IPS-18a (cell line): ENCODE results near the gene POU2F3.

Experiments
- H3K27ac ChIP-seq: one replicate; pipeline ENCODE4 v1.5.1; 2013; ENCODE audit warnings: low read length
- H3K27me3 ChIP-seq: one replicate; pipeline ENCODE4 v1.6.1; 2013; ENCODE audit warnings: mild to moderate bottlenecking, low read length; ENCODE audit not compliant: control insufficient read depth, insufficient read depth
- H3K36me3 ChIP-seq: one replicate; pipeline ENCODE4 v1.6.1; 2013; ENCODE audit warnings: low read depth, low read length; ENCODE audit not compliant: control insufficient read depth
- H3K4me1 ChIP-seq: one replicate; pipeline ENCODE4 v1.6.1; 2013; ENCODE audit warnings: low read depth, low read length; ENCODE audit not compliant: control insufficient read depth
- H3K4me3 ChIP-seq: one replicate; pipeline ENCODE4 v1.5.1; 2013; ENCODE audit warnings: low read length
- H3K9ac ChIP-seq: one replicate; pipeline ENCODE4 v1.6.1; 2013; ENCODE audit warnings: mild to moderate bottlenecking, low read length, moderate library complexity
- H3K9me3 ChIP-seq: one replicate; pipeline ENCODE4 v1.6.1; 2013; ENCODE audit warnings: low read depth, low read length; ENCODE audit not compliant: control insufficient read depth

POU2F3 gene

GRCh38 chr11:120221115-120221752 lies 18.7 kb upstream of the POU2F3 start:
- Histone ChIP-seq H3K9me3 (no peaks in the 10 kb centered on the region), H3K27ac (no peak overlapping the region), H3K4me3 (no peak overlapping the region), H3K4me1 (peaks cover 12% of the 10 kb centered on the region), H3K9ac (no peak overlapping the region), H3K27me3 (peaks cover 26% of the 10 kb centered on the region), H3K36me3 (no peaks in the 10 kb centered on the region)

DNA sequence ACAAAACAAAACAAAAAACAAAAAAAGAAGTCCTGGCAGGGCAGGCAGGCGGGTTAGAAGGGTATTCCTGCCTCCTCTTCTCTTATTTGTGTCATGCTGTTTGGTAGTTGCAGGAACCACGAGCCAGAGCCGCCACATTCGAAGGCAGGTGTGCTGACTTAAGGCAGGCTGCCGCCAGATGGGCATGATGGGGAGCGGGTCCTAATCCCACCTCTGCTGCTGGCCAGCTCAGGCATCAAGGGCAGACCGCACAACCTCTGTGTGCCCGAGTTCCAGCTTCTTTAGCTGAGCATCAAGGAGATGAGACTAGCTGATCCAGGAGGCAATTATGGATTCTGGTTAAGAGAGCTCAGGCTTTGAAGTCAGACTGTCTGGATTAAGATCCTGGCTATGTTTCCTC lies 17.0 kb upstream of the POU2F3 start:
- Histone ChIP-seq H3K27me3 (peaks cover 18% of the 10 kb centered on the region), H3K9me3 (no peaks in the 10 kb centered on the region), H3K27ac (no peak overlapping the region), H3K4me3 (no peak overlapping the region), H3K36me3 (no peaks in the 10 kb centered on the region), H3K4me1 (peaks cover 12% of the 10 kb centered on the region), H3K9ac (no peak overlapping the region)

DNA sequence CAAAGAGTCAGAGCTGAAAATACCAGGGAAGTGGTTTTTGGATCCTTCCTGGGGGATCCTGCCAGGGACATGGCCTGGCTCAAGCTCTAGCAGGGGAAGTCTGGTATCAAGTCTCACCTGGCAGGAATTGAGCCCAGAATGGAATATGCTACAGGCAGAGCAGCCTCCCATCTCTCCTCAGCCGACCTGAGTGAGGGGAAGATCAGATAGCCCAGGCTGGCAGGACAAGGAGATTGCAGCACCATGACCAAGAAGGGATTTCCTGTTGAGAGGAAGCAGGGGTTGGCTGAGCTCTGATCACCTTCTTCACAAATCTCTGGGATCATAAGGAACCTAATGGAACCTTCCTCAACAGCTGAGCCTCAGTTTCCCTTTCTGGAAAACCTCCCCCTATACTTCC lies 16.1 kb upstream of the POU2F3 start:
- H3K27me3 ChIP-seq = peaks cover 18% of the 10 kb centered on the region
- no peaks in the 10 kb centered on the region for H3K9me3 ChIP-seq
- H3K9ac ChIP-seq = no peak overlapping the region
- H3K27ac ChIP-seq = no peak overlapping the region
- H3K36me3 ChIP-seq = no peaks in the 10 kb centered on the region
- H3K4me3 ChIP-seq = no peak overlapping the region
- H3K4me1 ChIP-seq = peaks cover 12% of the 10 kb centered on the region

DNA sequence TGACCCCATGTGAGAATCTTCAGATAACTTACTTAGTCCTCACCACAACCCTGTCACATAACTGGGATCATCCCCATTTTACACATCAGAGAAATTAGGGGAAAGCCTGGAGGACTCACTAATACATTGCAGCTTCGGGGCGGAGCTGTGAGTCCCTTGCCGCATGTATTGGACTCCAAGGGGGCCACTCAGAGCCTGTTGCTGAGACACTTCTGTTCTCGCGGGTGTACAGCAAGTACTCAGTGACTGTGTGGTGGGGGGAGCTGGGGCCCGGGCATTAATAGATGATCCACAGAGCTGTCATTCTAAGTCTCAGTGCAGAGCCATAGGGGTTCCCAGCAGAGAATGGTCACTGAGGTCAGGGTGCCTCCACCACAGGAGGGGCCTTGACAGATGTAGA lies 15.6 kb upstream of the POU2F3 start:
- peaks cover 16% of the 10 kb centered on the region for H3K27me3 ChIP-seq
- H3K4me1 ChIP-seq = peaks cover 12% of the 10 kb centered on the region
- H3K4me3 ChIP-seq = no peak overlapping the region
- no peaks in the 10 kb centered on the region for H3K36me3 ChIP-seq
- no peak overlapping the region for H3K27ac ChIP-seq
- no peaks in the 10 kb centered on the region for H3K9me3 ChIP-seq
- no peak overlapping the region for H3K9ac ChIP-seq

DNA sequence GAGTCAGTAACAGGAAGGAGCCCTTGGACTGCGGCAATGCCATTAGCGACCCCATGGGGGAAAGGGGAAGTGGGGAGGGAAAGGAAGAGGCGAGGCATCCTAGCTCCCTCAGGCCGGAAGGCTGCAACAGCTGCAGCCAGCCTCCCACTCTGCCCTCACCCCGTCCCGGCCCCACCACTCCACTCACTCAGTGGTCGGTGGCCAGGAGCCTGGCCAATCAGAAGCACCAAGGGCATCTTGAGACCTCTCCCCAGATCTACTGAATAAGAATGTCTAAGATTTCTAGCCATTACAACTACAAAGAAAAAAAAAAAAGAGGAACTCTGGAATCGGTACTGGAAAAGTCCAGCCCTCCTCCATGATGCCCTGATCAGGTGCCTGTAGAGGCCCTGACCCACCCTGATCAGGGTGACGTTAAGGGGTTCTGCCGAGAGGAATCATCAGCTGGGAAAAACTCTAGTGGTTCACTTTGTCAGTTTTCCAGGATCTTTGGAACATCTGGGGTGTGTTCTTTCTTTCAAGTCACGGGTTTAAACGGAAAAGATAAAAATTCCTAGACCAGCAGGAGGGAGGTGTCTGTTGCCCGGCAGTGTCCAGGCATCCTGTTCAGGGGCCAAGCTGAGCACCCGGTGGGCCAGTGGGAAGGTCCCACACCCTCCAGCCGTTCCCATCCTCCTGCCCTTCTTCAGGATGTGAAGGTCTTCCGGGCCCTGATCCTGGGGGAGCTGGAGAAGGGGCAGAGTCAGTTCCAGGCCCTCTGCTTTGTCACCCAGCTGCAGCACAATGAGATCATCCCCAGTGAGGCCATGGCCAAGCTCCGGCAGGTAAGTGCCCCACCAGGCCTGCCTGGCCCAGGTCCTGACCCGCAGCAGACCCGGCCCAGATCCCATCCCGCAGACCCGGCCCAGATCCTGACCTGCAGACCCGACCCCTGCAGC lies 14.7 kb upstream of the POU2F3 start:
- Histone ChIP-seq H3K36me3 (no peaks in the 10 kb centered on the region), H3K27ac (no peak overlapping the region), H3K9me3 (no peaks in the 10 kb centered on the region), H3K4me3 (no peak overlapping the region), H3K4me1 (peaks cover 10% of the 10 kb centered on the region), H3K27me3 (peaks cover 7% of the 10 kb centered on the region), H3K9ac (no peak overlapping the region)

DNA sequence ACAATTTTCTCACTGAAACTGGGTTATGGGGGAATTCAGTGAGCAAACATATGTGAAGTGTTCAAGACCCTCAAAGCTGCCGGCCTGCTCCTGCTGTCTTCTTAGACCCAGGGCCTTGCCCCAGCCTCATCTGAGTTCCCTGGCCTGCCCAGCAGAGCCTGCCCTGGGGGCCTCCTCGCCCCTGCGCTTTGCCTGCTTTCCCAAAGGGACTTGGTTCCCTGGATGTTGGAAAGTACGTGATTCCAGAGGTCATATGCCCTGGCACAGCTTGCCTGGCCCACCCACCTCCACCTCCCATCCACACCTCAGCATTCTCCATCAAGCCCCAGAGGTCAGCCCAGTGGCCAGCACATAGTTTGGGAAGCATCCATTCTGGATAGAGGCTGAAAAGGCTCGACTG lies 13.7 kb upstream of the POU2F3 start:
- Histone ChIP-seq H3K27me3 (peaks cover 6% of the 10 kb centered on the region), H3K4me3 (no peak overlapping the region), H3K9me3 (no peaks in the 10 kb centered on the region), H3K27ac (no peak overlapping the region), H3K4me1 (peaks cover 9% of the 10 kb centered on the region), H3K36me3 (no peaks in the 10 kb centered on the region), H3K9ac (no peak overlapping the region)

GRCh38 chr11:120226714-120227113 lies 13.2 kb upstream of the POU2F3 start:
- Histone ChIP-seq H3K9me3 (no peaks in the 10 kb centered on the region), H3K27me3 (peaks cover 6% of the 10 kb centered on the region), H3K4me1 (peaks cover 9% of the 10 kb centered on the region), H3K27ac (no peak overlapping the region), H3K4me3 (no peak overlapping the region), H3K36me3 (no peaks in the 10 kb centered on the region), H3K9ac (no peak overlapping the region)

DNA sequence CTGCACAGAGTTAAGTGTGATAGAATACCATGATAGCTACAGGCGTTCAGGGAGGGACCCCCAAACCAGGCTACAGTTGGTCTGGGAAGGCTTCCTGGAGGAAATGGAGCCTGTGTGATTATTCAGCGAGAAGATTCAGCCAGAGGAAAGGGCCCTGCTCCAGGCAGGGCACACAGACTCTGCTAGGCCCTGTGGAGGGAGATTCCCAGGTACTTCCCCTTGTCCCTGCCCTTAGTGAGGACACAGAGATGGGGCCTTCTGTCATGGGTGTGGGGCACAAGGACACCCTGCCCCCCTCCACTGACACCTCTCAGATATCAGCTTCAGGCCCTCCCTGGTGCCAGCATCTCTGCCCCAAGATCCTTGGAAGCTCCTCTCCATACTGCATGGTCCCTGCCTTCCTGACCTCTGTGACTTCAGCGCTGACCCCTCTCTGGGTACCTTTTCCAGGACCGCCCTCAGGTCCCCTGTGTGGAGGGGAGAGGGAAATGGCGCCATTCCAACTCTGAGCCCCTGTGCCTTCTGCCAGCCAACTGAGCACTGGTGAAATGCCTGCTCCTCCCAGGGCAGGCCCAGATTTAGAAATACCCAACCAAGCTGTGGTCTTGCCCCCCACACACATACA lies 12.6 kb upstream of the POU2F3 start:
- peaks cover 6% of the 10 kb centered on the region for H3K27me3 ChIP-seq
- H3K4me1 ChIP-seq = peaks cover 9% of the 10 kb centered on the region
- H3K4me3 ChIP-seq = no peak overlapping the region
- H3K9me3 ChIP-seq = no peaks in the 10 kb centered on the region
- H3K9ac ChIP-seq = no peak overlapping the region
- H3K27ac ChIP-seq = no peak overlapping the region
- no peaks in the 10 kb centered on the region for H3K36me3 ChIP-seq

GRCh38 chr11:120228794-120229384 lies 11.1 kb upstream of the POU2F3 start:
- no peaks in the 10 kb centered on the region for H3K9me3 ChIP-seq
- no peak overlapping the region for H3K9ac ChIP-seq
- peaks cover 9% of the 10 kb centered on the region for H3K4me1 ChIP-seq
- H3K27ac ChIP-seq = no peak overlapping the region
- no peak overlapping the region for H3K4me3 ChIP-seq
- no peaks in the 10 kb centered on the region for H3K36me3 ChIP-seq
- H3K27me3 ChIP-seq = peaks cover 3% of the 10 kb centered on the region

DNA sequence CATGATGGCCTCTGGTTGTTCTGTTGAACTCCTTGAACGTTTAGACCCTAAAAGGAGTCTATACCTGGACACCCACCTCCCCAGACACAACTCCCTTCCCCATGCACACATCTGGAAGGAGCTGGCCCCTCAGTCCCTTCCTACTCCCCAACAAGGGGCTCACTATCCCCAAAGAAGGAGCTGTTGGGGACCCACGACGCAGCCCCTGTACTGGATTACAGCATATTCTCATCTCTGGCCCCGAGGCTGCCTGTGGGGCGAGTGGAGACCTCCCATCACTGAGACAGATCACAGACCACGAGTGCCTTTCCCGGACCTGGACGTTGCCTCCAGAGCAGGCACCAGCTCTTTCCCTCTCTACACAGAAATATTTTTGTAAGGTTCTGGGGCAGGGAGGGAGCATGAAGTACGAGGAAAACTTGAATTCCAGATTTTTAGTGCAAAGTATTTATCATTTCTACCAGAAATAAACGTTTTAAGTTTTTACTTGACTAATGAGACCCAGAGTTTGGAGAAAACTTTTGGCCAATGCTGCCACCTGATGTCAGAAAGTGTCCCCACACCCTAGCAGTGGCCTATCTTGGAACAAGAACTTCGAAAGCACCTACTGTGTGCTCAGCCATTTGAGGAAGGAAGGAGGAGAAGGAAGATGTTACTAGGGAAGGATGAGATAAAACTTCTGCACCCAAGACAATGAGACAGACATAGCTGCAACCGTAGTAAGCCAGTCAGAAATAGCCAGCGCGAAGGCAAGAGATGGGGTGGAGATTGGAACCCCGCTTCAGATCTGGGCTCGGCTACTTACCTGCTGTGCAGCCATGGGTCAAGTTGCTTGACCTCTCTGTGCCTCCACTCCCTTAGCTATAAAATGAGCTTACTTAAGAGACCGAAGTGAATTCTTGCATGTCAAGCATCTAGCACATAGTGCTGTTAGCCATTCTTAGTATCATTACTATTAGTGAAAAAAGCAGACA lies 10.2 kb upstream of the POU2F3 start:
- Histone ChIP-seq H3K9me3 (no peaks in the 10 kb centered on the region), H3K4me3 (no peak overlapping the region)

More for the DNA sequence above, 10.2 kb upstream of the POU2F3 start:
- Histone ChIP-seq H3K27me3 (no peaks in the 10 kb centered on the region), H3K36me3 (no peaks in the 10 kb centered on the region), H3K27ac (no peak overlapping the region), H3K9ac (no peak overlapping the region), H3K4me1 (peaks cover 6% of the 10 kb centered on the region)
